ENCODE data around the gene TLK1.

TLK1 gene

GRCh38 chr2:171160119-171160955, at the start of gene TLK1:
TLK1 (minus strand) TSS chr2:171160893; CDS start chr2:171160428, 465 bp downstream.
- DNase-seq: peak; percentile 55

GRCh38 chr2:171210216-171210863, 49.6 kb upstream of the TLK1 start:
- DNase-seq: no peak

GRCh38 chr2:171208657-171209056, 48.0 kb upstream of the TLK1 start:
- no peak for DNase-seq

- no peak for DNase-seq
These were observed 45.9 kb upstream of the TLK1 start for GRCh38 chr2:171206422-171207115.

- DNase-seq: no peak
These were observed 44.9 kb upstream of the TLK1 start for GRCh38 chr2:171205551-171205950.

GRCh38 chr2:171201767-171202166, 41.1 kb upstream of the TLK1 start:
- no peak for DNase-seq

GRCh38 chr2:171201271-171201670, 40.6 kb upstream of the TLK1 start:
- no peak for DNase-seq

- DNase-seq: no peak
These were observed 39.8 kb upstream of the TLK1 start for GRCh38 chr2:171200469-171200868.

GRCh38 chr2:171191021-171191420, 30.3 kb upstream of the TLK1 start:
- no peak for DNase-seq

GRCh38 chr2:171187819-171188218, 27.1 kb upstream of the TLK1 start:
- no peak for DNase-seq

- no peak for DNase-seq
These were observed 26.5 kb upstream of the TLK1 start for GRCh38 chr2:171187177-171187576.

- no peak for DNase-seq
These were observed 25.2 kb upstream of the TLK1 start for GRCh38 chr2:171185941-171186340.

- DNase-seq: no peak
These were observed 24.6 kb upstream of the TLK1 start for GRCh38 chr2:171185165-171185818.

- DNase-seq: no peak
These were observed 20.7 kb upstream of the TLK1 start for GRCh38 chr2:171181064-171182049.

- no peak for DNase-seq
These were observed 19.7 kb upstream of the TLK1 start for GRCh38 chr2:171180229-171180930.

- DNase-seq: no peak
These were observed 18.3 kb upstream of the TLK1 start for GRCh38 chr2:171178993-171179392.

GRCh38 chr2:171176516-171176915, 15.8 kb upstream of the TLK1 start:
- no peak for DNase-seq

- DNase-seq: no peak
These were observed 13.4 kb upstream of the TLK1 start for GRCh38 chr2:171174075-171174474.

- no peak for DNase-seq
These were observed 12.4 kb upstream of the TLK1 start for GRCh38 chr2:171173087-171173486.

- no peak for DNase-seq
These were observed 11.1 kb upstream of the TLK1 start for GRCh38 chr2:171171808-171172207.

- DNase-seq: no peak
These were observed 9.1 kb upstream of the TLK1 start for GRCh38 chr2:171169839-171170238.

All from NCI-H1694 treated with DMSO at 0.1 percent for 48 hours (cell line).